HG02981 (cell line): Measurements from ENCODE around the gene NPM3.

Experiments used
- ATAC-seq: cut with Tn5 transposase; IDR thresholded peaks from one replicate; pipeline ENCODE4 v1.9.1; 2021; ENCODE audit warnings: mild to moderate bottlenecking, moderate library complexity; ENCODE audit not compliant: unreplicated experiment

NPM3 gene

GRCh38 chr10:101760510-101760909, 22.7 kb downstream of the NPM3 start:
- ATAC-seq = no peak

DNA sequence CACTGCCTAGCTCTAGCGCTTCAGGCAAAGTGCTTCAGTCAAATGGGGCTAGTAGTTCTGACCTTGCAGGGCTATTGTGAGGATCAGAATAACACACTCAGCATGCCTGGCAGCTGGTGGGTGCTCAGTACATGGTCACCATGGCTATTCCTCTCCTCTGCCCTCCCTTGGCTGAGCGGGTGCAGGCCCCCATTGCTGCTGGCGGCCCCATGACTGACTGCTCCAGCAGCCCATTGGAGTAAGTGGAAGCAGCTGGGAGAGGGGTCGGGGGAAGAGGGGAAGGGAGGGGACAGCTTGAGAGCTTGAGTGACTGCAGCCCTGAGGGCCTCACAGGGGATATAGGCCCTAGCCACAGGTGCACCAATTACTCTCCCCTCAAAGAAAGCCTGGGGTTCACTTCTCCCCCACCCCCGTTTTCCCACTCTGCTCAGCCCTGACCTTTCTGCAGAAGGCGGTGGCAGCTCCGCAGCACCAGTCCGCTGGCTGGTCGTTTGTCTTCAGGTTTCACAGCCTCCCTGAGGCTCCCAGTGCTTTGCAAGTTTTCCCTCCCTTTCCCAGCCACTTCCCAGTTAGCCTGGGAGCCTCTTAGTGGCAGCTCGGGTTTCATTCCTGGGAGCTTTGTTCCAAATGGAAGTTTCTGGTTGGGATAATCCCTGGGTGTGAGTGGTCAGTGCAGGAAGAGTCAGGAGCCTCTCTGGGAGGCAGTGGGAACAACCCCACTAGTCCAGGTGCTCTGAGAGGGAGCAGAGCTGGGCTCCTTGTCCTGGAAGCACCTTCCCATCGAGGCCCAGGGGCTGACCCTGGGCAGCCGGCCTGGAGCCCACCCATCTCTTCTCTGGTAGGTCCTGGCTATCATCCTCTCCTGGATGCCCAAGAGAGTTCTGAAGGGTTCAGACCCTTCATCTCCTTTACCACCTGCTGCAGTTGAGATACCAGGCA, 23.7 kb downstream of the NPM3 start:
- no peak for ATAC-seq

DNA sequence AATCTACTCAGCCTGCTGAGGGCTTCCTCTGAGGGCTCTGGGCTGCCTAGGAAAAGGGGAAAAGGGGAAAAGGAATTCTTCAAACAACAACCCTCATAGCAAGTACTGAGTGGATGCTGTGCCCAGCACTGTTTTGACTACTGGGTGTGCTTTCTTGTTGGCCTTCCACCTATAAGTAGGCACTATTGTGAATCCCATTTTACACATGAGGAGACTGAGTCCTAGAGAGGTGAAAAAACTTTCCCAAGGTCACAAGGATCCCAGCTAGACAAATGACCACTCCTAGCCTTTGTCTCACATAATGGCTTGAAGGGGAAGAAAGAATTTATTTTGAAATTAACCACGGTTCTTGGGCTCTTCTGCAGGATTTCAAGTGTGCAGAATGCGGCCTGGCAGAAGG, 24.4 kb downstream of the NPM3 start:
- no peak for ATAC-seq

GRCh38 chr10:101752241-101752640, 31.0 kb downstream of the NPM3 start:
- ATAC-seq = no peak

- no peak for ATAC-seq
Observed at GRCh38 chr10:101749047-101750016, 33.9 kb downstream of the NPM3 start.

- ATAC-seq = no peak
Observed at GRCh38 chr10:101748496-101748895, 34.8 kb downstream of the NPM3 start.

- ATAC-seq = no peak
Observed at GRCh38 chr10:101745074-101745696, 38.1 kb downstream of the NPM3 start.

DNA sequence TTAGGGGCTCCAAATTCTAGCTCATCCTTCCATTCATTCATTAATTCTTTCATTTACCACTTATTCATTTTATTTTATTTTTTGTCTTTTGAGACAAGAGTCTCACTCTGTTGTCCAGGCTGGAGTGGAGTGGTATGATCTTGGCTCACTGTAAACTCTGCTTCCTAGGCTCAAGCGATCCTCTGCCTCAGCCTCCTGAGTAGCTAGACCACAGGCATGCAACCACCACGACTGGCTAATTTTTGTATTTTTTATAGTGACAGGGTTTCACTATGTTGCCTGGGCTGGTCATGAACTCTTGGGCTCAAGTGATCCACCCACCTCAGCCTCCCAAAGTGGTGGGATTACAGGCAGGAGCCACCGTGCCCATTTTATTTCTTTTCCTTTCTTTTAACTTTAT, 39.0 kb downstream of the NPM3 start:
- ATAC-seq = no peak

DNA sequence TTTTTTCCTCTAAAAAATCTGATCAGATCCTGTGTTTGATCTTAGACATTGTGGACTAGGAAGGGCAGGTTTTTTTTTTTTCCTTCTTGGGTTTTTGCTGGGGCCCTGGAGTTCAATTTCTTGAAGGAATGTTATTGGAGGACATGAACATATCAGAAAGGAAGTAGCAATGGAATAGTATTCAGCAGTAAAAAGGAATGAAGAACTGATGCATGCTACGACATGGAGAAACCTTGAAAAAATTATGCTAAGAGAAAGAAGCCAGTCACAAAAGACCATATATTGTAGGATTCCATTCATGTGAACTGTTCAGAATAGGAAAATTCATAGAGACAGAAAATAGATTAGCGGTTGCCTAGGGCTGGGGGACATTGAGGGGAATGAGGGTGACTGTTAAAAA, 41.3 kb downstream of the NPM3 start:
- no peak for ATAC-seq

DNA sequence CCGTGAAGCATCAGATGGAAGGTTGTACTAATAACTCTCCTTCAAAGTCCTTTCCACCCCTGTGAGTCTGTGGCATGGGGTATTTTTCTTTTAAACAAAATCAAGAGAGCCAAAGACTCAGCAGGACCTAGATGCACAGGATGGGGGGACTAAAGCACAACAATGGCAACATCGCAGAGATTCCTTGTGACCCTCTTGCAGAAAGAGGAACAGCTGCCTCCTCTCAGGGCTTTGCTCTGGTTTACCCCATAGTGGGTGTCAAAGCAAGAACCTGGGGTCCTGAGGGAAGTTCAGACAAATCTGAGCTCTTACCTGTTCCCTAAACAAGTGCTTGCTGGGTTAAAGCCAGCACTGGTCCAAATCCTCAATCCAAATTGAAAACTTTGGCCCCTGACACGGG, 46.6 kb downstream of the NPM3 start:
- no peak for ATAC-seq

DNA sequence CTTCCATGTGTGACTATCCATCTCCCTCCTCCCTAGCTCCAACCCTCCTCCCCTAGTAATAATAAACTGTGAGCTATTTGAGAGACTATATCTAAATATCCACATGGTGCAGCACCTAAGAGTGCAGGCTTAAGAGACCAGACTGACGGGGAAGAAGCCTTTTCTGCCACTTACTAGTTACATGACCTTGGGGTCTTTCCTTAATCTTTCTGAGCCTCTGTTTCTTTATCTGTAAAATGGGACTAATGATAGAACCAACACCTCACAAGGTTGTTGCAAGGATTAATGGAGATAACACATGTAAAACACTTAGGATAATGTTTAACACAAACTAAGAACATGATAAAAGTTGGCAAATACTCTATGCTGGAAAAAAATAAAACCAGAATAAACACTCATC, 51.1 kb downstream of the NPM3 start:
- ATAC-seq = no peak
